Effector memory CD8-positive, alpha-beta T cell (primary cell): Measurements from ENCODE around the gene ARRB2.

Experiments used
- ATAC-seq: fragments of 150-1000 bp; cut with Tn5 transposase; replicated peaks from 2 replicates; pipeline ENCODE4 v1.10.0; 2021; ENCODE audit warnings: mild to moderate bottlenecking, moderate library complexity
- DNase-seq, 3 experiments: peaks; one replicate each; pipeline ENCODE4 v3.0.0; 2021
- H3K27ac Mint-ChIP-seq, 2 donors: one replicate each; pipeline ENCODE4 v1.8.0; 2022; ENCODE audit warnings: mild to moderate bottlenecking in 2 of 2, mixed read lengths in 2 of 2, moderate library complexity in 2 of 2
- H3K27me3 Mint-ChIP-seq, 2 donors: one replicate each; pipeline ENCODE4 v1.8.0; 2022; ENCODE audit warnings: mixed read lengths in 2 of 2
- H3K36me3 Mint-ChIP-seq: one replicate; pipeline ENCODE4 v1.8.0; 2022; ENCODE audit warnings: mild to moderate bottlenecking, moderate library complexity, mixed read lengths; ENCODE audit not compliant: insufficient read depth
- H3K4me1 Mint-ChIP-seq, 2 donors: one replicate each; pipeline ENCODE4 v1.8.0; 2022; ENCODE audit warnings: low read depth in 2 of 2, mixed read lengths in 2 of 2
- H3K4me3 Mint-ChIP-seq, 2 donors: one replicate each; pipeline ENCODE4 v1.8.0; 2022; ENCODE audit warnings: mild to moderate bottlenecking in 2 of 2, mixed read lengths in 2 of 2, moderate library complexity in 2 of 2
- H3K9me3 Mint-ChIP-seq, 2 donors: one replicate each; pipeline ENCODE4 v1.8.0; 2022; ENCODE audit warnings: mixed read lengths in 2 of 2

ARRB2 gene

GRCh38 chr17:4766201-4766600 lies 55.8 kb downstream of the ARRB2 start:
- Mint-ChIP-seq H3K27me3 (peaks cover 8 to 15% of the 10 kb centered on the region in 2 donors), H3K9me3 (no peaks in the 10 kb centered on the region), H3K36me3 (peaks cover 6% of the 10 kb centered on the region), H3K4me1 (no peaks in the 10 kb centered on the region), H3K4me3 (no peak overlapping the region), H3K27ac (peak overlapping the region in 1 of 2 donors; percentile 8)
- DNase-seq (no peak), ATAC-seq (no peak)

- DNase-seq (no peak), ATAC-seq (no peak)
- peaks cover 8 to 20% of the 10 kb centered on the region in 2 donors for H3K27me3 Mint-ChIP-seq
- H3K9me3 Mint-ChIP-seq: no peaks in the 10 kb centered on the region
- H3K36me3 Mint-ChIP-seq: peaks cover 6% of the 10 kb centered on the region
- H3K4me3 Mint-ChIP-seq: no peak overlapping the region
- peaks cover 1 to 3% of the 10 kb centered on the region in 2 donors for H3K4me1 Mint-ChIP-seq
- H3K27ac Mint-ChIP-seq: no peak overlapping the region
Observed at GRCh38 chr17:4766723-4767122, 56.3 kb downstream of the ARRB2 start.

- Mint-ChIP-seq H3K9me3 (no peaks in the 10 kb centered on the region), H3K36me3 (peaks cover 6% of the 10 kb centered on the region), H3K4me3 (no peak overlapping the region), H3K4me1 (peaks cover 5 to 6% of the 10 kb centered on the region in 2 donors), H3K27ac (no peak overlapping the region), H3K27me3 (peaks cover 10 to 30% of the 10 kb centered on the region in 2 donors)
- ATAC-seq (no peak), DNase-seq (no peak)
Observed at GRCh38 chr17:4768298-4768697, 57.9 kb downstream of the ARRB2 start.

GRCh38 chr17:4769628-4770027 lies 59.2 kb downstream of the ARRB2 start:
- H3K4me1 Mint-ChIP-seq: peaks cover 5 to 6% of the 10 kb centered on the region in 2 donors
- H3K27ac Mint-ChIP-seq: no peak overlapping the region
- ATAC-seq (no peak), DNase-seq (no peak)
- no peaks in the 10 kb centered on the region for H3K9me3 Mint-ChIP-seq
- peaks cover 6% of the 10 kb centered on the region for H3K36me3 Mint-ChIP-seq
- H3K27me3 Mint-ChIP-seq: peaks cover 17 to 40% of the 10 kb centered on the region in 2 donors
- H3K4me3 Mint-ChIP-seq: no peak overlapping the region
